HG02981 (cell line): Measurements from ENCODE around the gene GFRAL.

Experiments used
- ATAC-seq: cut with Tn5 transposase; IDR thresholded peaks from one replicate; pipeline ENCODE4 v1.9.1; 2021; ENCODE audit warnings: mild to moderate bottlenecking, moderate library complexity; ENCODE audit not compliant: unreplicated experiment

The GFRAL gene

GRCh38 chr6:55433446-55434130 is 106.3 kb downstream of the GFRAL start:
- ATAC-seq = no peak

- ATAC-seq = no peak
Observed at GRCh38 chr6:55437141-55437540, 109.9 kb downstream of the GFRAL start.

GRCh38 chr6:55438203-55438602 is 110.9 kb downstream of the GFRAL start:
- ATAC-seq = no peak

- no peak for ATAC-seq
Observed at GRCh38 chr6:55443238-55444134, 116.2 kb downstream of the GFRAL start.

- ATAC-seq = peak; percentile 54
Observed at GRCh38 chr6:55445648-55446204, 118.5 kb downstream of the GFRAL start.

- no peak for ATAC-seq
Observed at GRCh38 chr6:55447891-55448290, 120.6 kb downstream of the GFRAL start.

GRCh38 chr6:55448451-55448850 is 121.2 kb downstream of the GFRAL start:
- ATAC-seq = no peak

- ATAC-seq = no peak
Observed at GRCh38 chr6:55449225-55449624, 122.0 kb downstream of the GFRAL start.

GRCh38 chr6:55450005-55450404 is 122.7 kb downstream of the GFRAL start:
- no peak for ATAC-seq
